ENCODE results near the gene BAHCC1. TPM values are rescaled to one million over a fixed set of nuclear protein-coding genes. Genes with fewer than 3 reads are reported as not detected.

Gene BAHCC1
- total RNA-seq, 1 donor: 11.2 TPM

- H3K27ac ChIP-seq (ENCODE audit: low read depth, low read length): no peak overlapping the region
- no peaks in the 10 kb centered on the region for H3K36me3 ChIP-seq (ENCODE audit: insufficient read depth, low read length)
- no peaks in the 10 kb centered on the region for H3K79me2 ChIP-seq (ENCODE audit: insufficient read depth, low read length)
- TF ChIP-seq, protein P1, sequence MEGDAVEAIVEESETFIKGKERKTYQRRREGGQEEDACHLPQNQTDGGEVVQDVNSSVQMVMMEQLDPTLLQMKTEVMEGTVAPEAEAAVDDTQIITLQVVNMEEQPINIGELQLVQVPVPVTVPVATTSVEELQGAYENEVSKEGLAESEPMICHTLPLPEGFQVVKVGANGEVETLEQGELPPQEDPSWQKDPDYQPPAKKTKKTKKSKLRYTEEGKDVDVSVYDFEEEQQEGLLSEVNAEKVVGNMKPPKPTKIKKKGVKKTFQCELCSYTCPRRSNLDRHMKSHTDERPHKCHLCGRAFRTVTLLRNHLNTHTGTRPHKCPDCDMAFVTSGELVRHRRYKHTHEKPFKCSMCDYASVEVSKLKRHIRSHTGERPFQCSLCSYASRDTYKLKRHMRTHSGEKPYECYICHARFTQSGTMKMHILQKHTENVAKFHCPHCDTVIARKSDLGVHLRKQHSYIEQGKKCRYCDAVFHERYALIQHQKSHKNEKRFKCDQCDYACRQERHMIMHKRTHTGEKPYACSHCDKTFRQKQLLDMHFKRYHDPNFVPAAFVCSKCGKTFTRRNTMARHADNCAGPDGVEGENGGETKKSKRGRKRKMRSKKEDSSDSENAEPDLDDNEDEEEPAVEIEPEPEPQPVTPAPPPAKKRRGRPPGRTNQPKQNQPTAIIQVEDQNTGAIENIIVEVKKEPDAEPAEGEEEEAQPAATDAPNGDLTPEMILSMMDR (IDR thresholded peaks at IDR 0.05; ENCODE audit: extremely low read depth, low read depth, low read length): no peak
- peaks cover 8% of the 10 kb centered on the region for H3K27me3 ChIP-seq (ENCODE audit: insufficient read depth, low read length)
- H3K9me3 ChIP-seq (ENCODE audit: low read depth, low read length): no peaks in the 10 kb centered on the region
- H2AFZ ChIP-seq (ENCODE audit: low read length): no peak overlapping the region
- no peaks in the 10 kb centered on the region for H3K4me1 ChIP-seq (ENCODE audit: insufficient read depth, low read length)
- H3K4me2 ChIP-seq (ENCODE audit: insufficient read depth, low read length): no peak overlapping the region
- DNase-seq (ENCODE audit: insufficient read length, low spot score, missing footprints): no peak
- H4K20me1 ChIP-seq (ENCODE audit: insufficient read depth, low read length): no peaks in the 10 kb centered on the region
- no peak overlapping the region for H3K4me3 ChIP-seq (ENCODE audit: insufficient read depth, low read length)
These were observed 30.7 kb upstream of the BAHCC1 start for GRCh38 chr17:81364278-81365147.

DNA sequence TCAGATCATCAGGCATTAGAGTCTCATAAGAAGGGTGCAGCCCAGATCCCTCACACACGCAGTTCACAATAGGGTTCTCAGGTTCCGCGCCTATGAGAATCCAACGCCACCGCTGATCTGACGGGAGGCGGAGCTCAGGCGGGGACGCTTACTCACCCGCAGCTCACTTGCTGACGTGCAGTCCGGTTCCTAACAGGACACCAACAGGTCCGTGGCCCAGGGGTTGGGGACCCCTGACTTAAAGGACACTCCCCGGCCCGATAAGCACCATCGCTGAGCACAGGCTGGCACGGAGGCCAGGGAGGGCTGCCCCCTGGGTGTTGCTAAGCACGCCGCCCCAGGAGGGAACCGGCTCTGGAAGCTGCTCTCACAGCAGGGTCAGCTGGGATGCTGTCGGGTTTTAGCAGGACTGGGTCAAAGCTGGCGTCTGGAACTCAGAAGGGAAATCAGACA, 30.1 kb upstream of the BAHCC1 start:
- Histone ChIP-seq H3K4me1 (ENCODE audit: insufficient read depth, low read length) (no peaks in the 10 kb centered on the region), H3K27me3 (ENCODE audit: insufficient read depth, low read length) (peaks cover 8% of the 10 kb centered on the region), H3K4me2 (ENCODE audit: insufficient read depth, low read length) (no peak overlapping the region), H3K4me3 (ENCODE audit: insufficient read depth, low read length) (no peak overlapping the region), H3K9me3 (ENCODE audit: low read depth, low read length) (no peaks in the 10 kb centered on the region), H3K36me3 (ENCODE audit: insufficient read depth, low read length) (no peaks in the 10 kb centered on the region), H2AFZ (ENCODE audit: low read length) (no peak overlapping the region), H3K79me2 (ENCODE audit: insufficient read depth, low read length) (no peaks in the 10 kb centered on the region), H4K20me1 (ENCODE audit: insufficient read depth, low read length) (no peaks in the 10 kb centered on the region), H3K27ac (ENCODE audit: low read depth, low read length) (no peak overlapping the region)
- DNase-seq (ENCODE audit: insufficient read length, low spot score, missing footprints): no peak
- TF ChIP-seq, protein P1 (IDR thresholded peaks at IDR 0.05; ENCODE audit: extremely low read depth, low read depth, low read length): no peak

- H3K79me2 ChIP-seq (ENCODE audit: insufficient read depth, low read length): no peaks in the 10 kb centered on the region
- no peak overlapping the region for H2AFZ ChIP-seq (ENCODE audit: low read length)
- no peak overlapping the region for H3K27ac ChIP-seq (ENCODE audit: low read depth, low read length)
- H3K4me1 ChIP-seq (ENCODE audit: insufficient read depth, low read length): no peaks in the 10 kb centered on the region
- H3K36me3 ChIP-seq (ENCODE audit: insufficient read depth, low read length): no peaks in the 10 kb centered on the region
- no peaks in the 10 kb centered on the region for H3K9me3 ChIP-seq (ENCODE audit: low read depth, low read length)
- H3K4me2 ChIP-seq (ENCODE audit: insufficient read depth, low read length): no peak overlapping the region
- no peak overlapping the region for H3K4me3 ChIP-seq (ENCODE audit: insufficient read depth, low read length)
- H4K20me1 ChIP-seq (ENCODE audit: insufficient read depth, low read length): no peaks in the 10 kb centered on the region
- TF ChIP-seq, protein P1 (IDR thresholded peaks at IDR 0.05; ENCODE audit: extremely low read depth, low read depth, low read length): no peak
- H3K27me3 ChIP-seq (ENCODE audit: insufficient read depth, low read length): peaks cover 8% of the 10 kb centered on the region
- DNase-seq (ENCODE audit: insufficient read length, low spot score, missing footprints): no peak
These were observed 29.4 kb upstream of the BAHCC1 start for GRCh38 chr17:81365601-81366585.

Measured in osteoblast (primary cell).